NCI-H1092 treated with DMSO at 0.1 percent for 48 hours (cell line): ENCODE measurements around the gene CCNY.
"Not testable (repeated sequence)": the region's sequence is repeated elsewhere in the genome, so short reads cannot be mapped to it uniquely, and the experiment has no call there.

Experiments
- DNase-seq: peaks from one replicate; lab custom pipeline; 2025; lab: John Stamatoyannopoulos, UW

The CCNY gene

DNA sequence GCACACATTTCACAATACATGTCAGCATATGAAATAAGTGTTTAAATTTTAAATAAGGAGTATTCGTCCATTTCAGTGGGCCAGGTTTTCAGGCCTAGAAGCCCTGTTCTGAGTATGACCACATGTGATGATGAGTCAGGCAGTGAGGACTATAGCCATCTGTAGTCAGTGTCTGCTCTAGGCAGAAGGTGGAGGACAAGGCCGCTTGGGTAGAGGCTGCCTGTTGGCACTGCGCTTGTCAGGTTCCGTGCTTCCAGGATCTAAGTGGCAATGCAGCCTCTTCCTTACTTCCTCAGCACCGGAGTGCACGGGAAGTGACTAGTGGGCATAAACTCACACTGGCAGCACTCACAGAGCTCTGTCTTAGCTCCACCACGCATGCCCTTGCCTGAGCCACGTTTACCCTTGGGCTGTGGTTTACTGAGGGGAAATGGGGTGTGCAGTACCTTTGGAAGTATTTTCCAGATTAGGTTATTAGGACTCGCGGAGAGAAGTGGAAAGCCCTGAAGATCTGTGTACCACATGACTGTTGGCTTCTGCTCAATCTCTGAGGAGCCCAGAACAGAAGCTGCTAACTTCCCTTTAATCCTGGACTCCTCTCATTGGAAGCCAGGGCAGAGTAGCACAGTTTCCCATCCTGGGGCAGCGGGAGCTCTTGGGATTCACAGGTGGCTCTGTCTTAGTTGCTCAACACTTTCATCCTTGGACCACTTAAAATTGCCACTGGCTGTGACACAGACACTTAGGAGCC, 181.3 kb downstream of the CCNY start:
- no peak for DNase-seq

DNA sequence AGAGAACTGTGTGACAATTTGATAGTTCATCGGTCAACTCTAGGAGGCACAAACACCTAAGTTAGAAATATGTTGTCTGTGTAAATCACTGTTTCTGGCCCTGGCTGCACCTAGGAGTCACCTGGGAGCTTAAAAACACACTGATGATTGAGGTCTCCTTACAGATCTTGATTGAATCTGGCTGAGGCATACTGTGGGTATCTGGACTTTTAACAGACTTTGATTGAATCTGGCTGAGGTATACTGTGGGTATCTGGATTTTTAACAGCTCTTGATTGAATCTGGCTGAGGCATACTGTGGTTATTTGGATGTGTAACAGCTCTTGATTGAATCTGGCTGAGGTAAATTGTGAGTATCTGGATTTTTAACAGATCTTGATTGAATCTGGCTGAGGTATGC, 181.9 kb downstream of the CCNY start:
- not testable (repeated sequence) for DNase-seq

DNA sequence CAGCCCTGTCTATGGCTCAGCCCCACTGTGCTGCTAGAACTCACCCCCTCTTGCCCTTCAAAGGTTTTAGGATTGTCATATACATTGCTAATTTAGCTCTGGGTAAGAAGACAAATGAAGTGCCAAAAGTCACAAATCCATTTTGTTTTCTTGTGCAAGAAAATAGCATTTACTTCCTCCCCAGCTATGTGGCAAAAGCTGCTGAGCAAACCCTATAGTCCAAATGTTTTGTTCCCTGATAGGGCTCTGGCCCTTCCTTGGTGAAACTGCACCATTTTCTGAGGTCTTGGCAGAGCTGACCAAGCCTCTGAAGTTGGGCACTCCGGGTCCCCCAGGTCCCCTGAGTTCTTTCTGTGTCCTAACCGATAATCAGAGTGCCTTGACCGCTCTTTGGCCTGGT, 184.7 kb downstream of the CCNY start:
- no peak for DNase-seq

DNA sequence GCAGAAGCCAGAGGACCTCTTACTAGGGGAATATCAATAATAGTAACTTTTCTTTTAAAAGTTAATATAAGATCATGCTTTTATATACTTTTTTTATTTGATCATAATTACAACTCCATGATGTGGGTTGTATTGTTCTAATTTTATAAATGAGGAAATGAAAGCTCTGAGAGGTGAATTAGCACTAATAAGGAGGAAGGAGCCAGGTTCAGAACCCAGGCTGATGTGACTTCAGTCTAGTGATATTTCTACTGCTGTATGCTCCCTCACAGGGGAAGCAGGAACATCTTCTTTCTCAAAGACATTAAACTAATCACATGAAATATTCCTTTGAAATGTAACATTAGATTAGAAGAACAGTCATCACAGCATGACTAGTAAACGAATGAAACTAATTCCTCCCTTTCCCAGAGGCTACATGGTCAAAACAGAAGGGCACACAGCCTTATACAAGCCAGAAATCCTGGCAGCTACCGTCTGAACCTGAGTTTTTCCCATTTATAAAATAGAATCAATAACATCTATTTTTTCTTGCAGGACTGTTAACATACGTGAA, 187.4 kb downstream of the CCNY start:
- no peak for DNase-seq

DNA sequence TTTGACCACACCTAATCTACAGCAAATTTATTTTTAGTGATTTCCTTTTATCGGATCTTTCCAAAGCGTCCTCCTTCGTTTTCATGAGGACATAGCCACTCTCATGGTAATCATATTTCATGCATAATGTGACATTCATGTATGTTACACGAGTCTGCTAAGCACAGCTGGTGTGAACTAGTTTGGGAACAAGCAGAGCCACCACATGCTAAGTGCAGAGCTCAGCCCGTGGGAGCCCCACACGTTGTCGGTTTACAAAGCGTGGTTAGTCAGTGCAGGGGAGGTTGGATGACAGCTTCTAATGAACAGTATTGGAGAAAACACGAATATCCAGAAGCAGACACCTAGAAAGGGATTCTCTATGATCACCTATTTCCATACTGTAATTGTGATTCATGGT, 190.4 kb downstream of the CCNY start:
- DNase-seq = no peak

DNA sequence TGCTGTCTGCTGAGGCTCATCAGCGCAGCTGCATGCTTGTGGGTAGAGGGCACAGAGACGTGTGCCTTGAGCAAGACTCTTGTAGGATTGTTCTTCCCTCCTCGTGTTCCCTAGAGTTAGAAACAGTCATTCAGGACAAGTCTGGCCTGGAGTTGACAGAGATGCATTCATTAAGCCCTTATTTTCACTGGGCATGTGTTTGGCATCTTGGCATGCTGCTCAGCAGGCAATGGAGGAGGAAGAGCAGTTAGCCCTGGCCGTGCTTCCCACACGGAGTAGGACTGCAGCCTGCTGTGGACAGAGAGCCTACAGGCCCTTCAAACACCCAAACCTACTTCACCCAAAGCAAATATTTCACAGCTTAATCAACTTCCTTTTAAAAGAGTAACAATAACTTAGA, 195.8 kb downstream of the CCNY start:
- DNase-seq = no peak

DNA sequence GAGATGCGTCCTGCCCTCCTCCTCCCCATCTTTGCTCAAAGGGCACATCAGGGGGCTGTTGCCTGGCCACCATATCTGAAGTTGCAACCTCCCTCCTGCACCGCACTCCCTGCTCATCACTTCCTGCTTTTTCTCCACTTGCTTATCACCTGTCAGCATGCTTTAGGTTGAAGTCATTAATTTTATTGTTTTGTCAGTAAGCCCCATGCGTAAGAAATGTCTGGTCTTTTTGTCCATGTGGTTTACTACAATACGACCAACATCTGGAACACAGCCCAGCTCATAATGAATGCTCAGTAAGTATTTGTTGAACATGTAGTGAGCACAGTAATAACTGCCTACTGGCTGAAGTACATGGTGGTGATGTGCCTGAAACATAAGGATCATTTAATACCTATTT, 197.3 kb downstream of the CCNY start:
- peak; percentile 3 for DNase-seq

DNA sequence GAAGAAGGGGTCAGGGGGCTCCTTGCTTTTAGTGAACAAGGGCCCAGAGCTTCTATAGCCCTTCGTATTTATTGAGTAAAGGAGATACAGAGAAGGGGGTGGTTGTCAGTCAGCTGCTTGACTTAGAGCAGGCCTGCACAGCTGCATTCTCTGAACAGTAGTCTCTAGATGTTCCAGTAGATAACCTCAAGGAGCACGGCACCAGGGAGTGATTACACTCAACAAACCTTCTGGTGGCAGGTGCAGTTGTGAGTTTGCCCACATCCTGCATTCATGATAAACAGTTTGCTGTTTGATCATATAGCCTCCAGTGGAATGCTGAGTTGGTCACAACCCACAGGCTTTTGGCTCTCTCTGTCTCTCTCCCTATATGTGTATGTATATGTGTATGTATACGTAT, 198.8 kb downstream of the CCNY start:
- no peak for DNase-seq

DNA sequence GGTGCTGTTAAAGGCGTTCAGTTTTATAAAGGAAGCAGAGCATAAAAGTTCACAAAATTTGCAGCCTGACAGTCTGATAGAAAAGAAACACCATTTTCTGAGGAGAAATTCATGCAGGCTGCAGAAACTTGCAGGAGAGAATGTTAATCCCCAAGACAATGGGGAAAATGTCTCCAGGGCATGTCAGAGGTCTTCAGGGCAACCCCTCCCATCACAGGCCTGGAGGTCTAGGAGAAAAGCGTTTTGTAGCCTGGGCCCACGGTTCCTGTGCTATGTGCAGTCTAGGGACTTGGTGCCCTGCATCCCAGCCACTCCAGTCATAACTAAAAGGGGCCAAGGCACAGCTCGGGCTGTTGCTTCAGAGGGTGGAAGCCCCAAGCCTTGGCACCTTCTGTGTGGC, 200.5 kb downstream of the CCNY start:
- DNase-seq = no peak

DNA sequence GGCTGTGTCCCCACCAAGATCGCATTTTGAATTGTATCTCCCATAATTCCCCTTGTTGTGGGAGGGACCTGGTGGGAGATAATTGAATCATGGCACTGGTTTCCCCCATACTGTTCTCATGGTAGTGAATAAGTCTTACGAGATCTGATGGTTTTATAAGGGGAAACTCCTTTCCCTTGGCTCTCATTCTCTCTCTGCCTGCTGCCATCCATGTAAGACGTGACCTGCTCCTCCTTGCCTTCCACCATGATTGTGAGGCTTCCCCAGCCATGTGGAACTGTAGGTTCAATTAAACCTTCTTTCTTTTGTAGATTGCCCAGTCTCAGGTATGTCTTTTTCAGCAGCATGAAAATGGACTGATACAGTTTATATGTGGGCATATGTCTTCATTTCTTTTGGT, 201.6 kb downstream of the CCNY start:
- DNase-seq = not testable (repeated sequence)

DNA sequence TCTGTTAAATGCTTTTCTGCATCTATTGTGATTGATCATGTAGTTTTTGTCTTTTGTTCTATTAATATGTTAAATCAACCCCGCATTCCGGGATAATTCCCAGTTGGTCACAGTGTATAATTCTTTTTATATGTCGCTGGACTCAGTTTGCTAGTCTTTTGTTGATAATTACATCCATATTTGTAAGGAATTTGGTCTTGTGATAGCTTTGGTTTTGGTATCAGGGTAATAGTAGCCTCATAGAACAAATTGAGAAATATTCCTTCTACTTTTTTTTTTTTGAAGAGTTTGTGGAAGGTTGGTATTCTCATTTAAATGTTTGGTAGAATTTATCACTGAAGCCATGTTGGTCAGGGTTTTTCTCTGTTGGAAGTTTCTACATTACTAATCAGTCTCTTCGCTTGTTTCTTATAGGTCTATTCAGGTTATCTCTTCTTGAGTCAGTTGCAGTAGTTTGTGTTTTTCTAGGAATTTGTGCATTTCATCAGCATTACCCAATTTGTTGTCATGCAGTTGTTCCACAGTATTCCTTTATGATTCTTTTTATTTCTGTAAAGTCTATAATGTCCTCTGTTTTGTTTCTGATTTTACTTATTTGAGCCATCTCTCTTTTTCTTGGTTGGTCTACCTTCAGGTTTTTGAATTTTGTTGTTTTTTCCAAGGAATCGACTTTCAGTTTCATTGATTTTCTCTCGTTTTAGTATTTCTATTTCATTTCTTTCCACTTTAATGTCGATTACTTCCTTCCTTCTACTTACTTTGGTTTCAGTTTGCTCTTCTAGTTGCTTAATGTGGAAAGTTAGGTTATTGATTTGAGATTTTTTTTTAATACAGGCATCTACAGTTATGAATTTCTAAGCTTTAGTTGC, 204.2 kb downstream of the CCNY start:
- no peak for DNase-seq

DNA sequence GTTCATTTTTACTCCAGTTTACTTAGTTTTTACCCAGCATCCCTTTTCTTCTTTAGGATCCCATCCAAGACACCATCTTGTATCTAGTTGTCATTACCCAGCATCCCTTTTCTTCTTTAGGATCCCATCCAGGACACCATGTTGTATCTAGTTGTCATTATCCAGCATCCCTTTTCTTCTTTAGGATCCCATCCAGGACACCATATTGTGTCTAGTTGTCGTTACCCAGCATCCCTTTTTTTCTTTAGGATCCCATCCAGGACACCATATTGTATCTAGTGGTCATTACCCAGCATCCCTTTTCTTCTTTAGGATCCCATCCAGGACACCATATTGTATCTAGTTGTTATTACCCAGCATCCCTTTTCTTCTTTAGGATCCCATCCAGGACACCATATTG, 205.4 kb downstream of the CCNY start:
- DNase-seq = no peak

DNA sequence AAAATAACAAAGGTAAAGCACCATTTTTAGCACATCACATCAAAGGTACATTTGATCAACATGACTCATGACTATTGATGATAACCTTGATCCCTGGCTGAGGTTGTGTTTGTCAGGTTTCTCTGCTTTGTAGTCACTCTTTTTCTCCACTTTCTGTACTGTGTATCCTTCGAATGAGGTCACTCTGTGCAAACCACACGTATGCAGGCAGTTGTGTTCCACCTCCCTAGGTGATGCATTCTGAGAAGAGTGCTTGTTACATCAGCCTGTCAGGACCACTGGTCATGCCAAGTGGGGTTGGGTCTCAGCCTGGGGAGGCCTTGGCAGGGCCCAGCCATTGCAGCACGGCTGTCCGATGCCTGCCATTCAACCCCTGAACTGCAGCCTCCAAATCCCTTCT, 206.0 kb downstream of the CCNY start:
- DNase-seq = no peak

DNA sequence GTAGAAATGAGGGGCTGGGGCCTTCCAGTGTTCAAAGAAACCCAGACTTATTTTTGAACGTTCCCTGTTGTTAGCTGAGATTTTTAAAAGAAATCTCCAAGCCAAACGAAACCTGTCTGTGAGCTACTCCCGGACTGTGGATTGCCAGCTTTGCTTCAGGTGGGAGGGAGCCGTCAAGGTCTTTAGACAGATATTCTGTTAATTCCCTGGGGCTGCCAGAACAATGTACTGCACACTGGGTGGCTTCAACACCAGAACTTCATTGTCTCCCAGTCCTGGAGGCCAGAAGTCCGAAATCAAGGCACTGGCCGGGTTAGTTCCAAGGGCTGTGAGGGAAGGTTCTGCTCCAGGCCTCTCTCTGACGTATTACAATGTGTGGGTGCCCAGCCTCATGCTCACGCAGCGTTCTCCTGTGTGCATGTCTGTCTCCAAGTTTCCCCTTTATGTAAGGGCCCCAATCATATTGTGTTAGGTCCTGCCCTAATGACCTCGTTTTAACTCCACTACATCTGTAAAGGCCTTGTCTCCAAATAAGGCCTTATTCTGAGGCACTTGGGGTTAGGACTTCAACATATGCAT, 208.9 kb downstream of the CCNY start:
- no peak for DNase-seq

DNA sequence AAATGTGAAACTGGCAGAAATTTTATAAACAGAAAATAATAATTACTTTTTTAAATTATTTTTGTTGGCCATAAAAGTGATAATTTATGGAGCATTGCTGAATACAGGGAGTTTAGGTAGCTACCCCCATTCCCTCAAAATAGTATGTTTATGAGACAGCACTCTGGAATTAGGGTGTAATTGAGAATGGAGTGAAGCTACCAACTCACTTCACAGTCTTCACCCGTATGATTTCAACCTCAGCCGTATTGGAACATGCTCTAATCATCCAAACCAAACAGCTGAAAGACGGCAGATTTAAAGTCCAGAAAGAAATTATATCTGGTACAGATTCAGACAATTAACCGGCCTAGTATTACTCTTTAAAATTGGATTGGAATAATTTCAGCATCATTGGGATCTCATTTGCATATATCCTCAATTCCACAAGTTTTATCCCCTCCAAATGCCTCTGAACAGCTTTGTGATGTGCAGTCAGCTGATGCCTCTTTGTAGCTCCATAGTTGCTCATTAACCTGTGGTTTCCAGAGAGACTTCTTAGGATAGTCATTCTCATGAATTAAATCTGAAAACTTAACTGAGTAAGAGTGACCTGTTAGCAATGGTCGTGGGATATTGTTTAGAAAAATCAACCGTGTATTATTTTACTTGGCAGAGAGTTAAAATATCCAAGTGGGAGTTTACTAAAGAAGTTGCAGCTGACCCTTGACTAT, 209.7 kb downstream of the CCNY start:
- no peak for DNase-seq

DNA sequence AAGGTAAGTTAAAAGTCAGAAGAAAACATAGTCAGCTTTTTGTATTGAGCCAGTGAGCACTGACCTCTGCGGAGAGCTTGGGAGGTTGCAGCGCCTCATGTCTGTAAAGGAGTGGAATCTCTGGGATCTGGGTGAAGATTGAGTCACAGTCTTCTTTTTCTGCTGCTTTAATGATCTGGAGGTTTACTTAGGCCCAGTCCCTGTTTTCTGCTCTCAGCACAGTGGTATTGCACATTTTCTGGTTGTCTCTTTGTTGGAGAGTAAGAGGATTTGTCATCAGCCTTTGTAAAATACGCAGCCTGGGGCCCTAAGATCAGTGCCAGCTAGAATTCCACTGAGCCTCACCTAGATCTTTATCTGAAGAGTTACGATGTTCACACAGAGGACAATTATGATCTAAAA, 210.5 kb downstream of the CCNY start:
- DNase-seq = no peak

DNA sequence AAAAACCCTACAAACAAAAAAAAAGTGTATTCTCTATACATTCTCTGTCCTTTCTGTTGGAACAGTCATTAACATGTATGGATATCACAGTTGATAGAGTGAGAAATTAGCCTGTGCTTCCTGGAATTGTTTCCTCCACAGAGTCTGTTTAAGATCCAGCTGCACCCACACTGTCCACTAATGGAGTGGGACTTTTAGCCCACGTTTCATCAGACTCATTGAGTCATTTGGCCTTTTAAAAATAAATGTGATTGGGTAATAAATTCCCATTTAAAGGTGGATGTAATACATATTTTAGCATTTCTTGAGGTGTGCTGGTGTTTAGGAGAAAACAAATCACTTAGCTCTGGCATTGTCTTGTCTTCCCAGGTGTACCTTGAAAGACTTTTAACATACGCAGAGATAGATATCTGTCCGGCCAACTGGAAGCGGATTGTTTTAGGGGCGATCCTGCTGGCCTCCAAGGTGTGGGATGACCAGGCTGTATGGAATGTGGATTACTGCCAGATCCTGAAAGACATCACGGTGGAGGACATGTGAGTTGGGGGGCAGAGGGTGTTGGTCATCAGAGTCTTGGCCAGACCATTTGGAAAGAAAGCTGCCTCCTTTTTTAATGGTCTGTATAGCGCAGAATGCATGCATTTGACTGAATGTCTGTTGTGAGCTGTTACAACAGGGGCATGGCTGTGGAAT, 216.5 kb downstream of the CCNY start:
- DNase-seq = no peak

DNA sequence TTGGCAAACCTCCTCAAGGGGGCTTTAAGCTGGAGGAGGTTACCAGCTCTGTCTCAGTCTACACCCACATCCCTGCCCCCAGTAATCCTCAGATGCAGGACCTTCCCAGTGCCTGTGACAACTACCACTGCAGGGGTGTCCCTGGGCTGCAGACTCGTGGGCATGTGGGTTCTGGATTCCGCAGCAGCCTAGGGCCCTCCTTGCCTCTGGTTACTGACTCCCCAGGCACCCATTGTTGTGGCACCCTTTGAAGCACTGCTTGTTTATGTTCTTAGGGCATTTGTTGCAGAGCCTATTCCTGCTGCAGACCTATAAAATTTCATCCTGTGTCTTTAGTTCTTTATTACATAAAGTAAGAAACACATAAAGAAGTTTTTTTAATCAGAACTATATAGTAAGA, 217.7 kb downstream of the CCNY start:
- DNase-seq = no peak

DNA sequence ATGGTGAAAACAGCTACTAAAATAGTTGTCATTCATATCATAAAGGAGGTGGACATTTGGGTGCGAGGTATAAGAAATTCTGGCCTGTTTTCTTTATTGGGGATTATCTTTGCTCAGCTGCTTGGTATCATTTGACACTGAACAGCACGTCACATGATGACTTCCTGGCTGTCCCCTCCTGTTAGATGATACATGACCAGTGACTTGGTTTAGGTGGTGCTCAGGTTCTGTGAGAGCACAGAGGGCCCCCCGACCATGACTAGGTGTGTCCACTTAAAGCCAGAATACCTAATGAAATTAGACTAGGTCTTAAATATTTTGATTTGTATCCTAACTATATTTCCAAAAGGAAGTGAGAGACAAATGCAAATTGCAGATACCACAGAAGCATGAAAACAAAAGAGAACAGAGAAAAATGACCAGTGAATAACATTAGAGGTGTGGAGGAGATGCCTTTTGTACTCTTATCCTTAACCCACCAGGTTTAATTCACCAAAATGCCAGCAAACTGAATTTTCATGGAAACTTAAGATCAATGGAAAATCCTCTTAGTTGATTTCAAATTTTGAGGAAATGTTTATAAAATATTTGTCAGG, 218.2 kb downstream of the CCNY start:
- peak; percentile 3 for DNase-seq

DNA sequence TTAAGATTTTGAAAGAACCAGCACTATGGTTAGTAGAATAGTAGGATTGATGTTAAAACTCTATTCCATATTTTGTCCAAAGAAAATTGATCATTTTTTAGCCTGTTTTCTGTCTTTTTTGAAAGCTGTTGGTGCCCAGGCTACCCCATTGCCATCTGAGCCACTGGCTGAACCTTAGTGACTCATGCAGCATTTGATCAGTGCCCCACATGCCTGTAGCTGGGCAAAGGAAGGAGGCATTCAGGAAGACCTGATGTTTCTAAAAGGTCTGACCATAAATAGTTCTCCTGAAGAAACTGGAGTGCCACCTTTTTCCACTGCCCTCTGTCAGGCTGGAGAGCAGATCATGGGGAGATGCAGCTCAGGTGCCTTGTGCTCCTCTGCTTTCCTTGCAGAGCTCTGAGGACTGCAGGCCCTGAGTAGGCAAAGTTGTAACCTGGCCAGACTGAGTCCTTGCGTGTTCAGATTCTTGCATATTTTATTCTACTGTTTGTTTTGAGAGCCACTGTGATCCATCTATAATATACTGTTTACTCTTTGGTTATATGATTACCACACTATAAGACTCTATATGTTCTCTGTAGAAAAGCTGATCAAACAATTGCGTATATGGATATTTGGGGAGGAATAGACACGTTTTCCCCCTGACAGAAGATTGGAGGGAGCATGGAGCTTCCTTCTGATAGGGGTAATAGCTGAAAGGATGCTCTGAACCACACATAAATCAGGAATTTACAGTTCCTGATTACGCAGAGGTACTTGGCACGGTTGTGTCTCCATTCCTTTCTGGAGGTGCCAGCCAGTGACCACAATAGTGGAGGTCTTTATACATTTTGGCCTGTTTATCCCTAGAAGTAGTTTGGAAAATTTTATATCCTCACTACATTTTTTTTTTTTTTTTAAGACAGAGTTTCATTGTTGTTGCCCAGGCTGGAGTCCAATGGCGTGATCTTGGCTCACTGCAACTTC, 219.9 kb downstream of the CCNY start:
- no peak for DNase-seq
